ENCODE data around the gene UBE2D2. TPM values are rescaled to one million over a fixed set of nuclear protein-coding genes. Genes with fewer than 3 reads are reported as not detected.
A peak's percentile ranks its signal among the peaks of the same experiment; 100 is the strongest.

The UBE2D2 gene
- total RNA-seq, 4 donors from 2014 or later = 86.9 to 104 (median 91.5) TPM

DNA sequence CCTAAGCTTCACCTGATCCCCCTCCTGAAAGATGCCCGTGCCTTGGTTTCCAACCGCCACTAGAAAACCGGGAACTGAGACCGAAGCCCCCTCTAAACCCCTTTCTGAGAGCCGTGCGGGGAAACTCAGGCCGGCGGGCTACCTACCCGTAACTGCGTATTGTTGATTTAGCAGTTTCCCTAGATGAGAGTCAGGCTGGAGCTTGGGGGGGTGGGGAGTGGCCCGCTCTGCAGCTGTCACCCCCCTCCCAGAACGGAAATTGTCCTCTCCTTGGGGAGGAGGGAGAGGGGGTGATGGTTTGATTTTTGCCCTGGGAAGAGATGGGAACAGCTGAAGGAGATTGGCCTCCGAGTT lies 89.5 kb downstream of the UBE2D2 start:
- Histone ChIP-seq H3K4me3 (peak overlapping the region; percentile 87 to 96 (median 90)), H3K36me3 (no peaks in the 10 kb centered on the region), H3K4me1 (peaks cover 66 to 89% (median 86%) of the 10 kb centered on the region in 4 donors), H3K27me3 (peaks cover 0 to 23% (median 0%) of the 10 kb centered on the region in 4 donors), H3K9me3 (no peaks in the 10 kb centered on the region), H3K27ac (replicated peaks in 1 of 4) (peak overlapping the region; percentile 89 to 95 (median 91))
- 20% methylated on average over 11 of the region's 13 CpGs for WGBS
- DNase-seq (ENCODE audit: extremely low spot score) = no peak
- intact Hi-C loops (cut with DNase I) = no loop called here
- TF ChIP-seq, protein P1, sequence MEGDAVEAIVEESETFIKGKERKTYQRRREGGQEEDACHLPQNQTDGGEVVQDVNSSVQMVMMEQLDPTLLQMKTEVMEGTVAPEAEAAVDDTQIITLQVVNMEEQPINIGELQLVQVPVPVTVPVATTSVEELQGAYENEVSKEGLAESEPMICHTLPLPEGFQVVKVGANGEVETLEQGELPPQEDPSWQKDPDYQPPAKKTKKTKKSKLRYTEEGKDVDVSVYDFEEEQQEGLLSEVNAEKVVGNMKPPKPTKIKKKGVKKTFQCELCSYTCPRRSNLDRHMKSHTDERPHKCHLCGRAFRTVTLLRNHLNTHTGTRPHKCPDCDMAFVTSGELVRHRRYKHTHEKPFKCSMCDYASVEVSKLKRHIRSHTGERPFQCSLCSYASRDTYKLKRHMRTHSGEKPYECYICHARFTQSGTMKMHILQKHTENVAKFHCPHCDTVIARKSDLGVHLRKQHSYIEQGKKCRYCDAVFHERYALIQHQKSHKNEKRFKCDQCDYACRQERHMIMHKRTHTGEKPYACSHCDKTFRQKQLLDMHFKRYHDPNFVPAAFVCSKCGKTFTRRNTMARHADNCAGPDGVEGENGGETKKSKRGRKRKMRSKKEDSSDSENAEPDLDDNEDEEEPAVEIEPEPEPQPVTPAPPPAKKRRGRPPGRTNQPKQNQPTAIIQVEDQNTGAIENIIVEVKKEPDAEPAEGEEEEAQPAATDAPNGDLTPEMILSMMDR (IDR thresholded peaks at IDR 0.05) = no peak
- no peak for TF ChIP-seq POLR2A (IDR thresholded peaks at IDR 0.05; ENCODE audit: low read depth)
- no peak for TF ChIP-seq POLR2AphosphoS5 (IDR thresholded peaks at IDR 0.05)
- TF ChIP-seq EP300 (IDR thresholded peaks at IDR 0.05) = no peak

DNA sequence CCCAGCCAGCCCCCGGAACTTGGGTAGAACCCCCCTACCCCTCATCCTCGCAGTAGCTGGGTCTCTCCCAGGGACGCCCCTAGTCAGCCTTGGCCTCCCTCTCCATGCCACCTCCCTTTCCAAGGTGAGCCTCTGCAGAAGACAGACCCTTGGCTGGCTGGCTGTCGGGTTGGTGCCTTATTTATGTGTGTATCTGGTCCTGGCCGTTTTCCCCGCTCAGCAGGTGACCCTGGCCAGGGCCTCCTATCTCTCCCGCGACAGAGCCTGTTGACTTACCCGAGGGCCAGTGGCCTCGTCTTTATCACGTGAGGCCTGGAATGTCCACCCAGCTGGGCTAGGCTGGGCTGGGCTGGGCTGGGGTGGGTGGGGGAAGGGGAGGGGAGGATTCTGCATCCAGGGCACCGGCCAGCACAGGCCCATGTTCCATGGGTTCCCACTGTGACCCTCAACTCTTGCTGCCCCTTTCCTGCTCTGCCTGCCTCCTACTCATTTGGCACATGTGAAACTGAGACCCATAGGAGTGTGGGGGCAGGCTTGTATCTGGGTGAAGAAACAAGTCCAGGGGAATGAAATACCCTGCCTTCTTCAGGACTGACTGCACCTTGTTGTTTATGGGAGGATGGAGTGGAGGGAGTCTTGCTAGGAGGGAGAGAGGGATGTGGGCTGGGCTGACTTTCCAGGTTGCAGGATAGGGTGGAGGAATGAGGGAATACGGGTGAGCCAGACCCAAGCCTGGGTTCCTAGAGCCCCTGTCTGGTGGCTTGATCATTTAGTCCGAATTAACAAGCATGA lies 90.1 kb downstream of the UBE2D2 start:
- intact Hi-C loops (cut with DNase I) = no loop called here
- Histone ChIP-seq H3K4me3 (peak overlapping the region; percentile 87 to 96 (median 90)), H3K27ac (replicated peaks in 1 of 4) (peak overlapping the region; percentile 89 to 95 (median 91)), H3K9me3 (no peaks in the 10 kb centered on the region), H3K36me3 (no peaks in the 10 kb centered on the region), H3K27me3 (peaks cover 0 to 23% (median 0%) of the 10 kb centered on the region in 4 donors), H3K4me1 (peaks cover 71 to 95% (median 92%) of the 10 kb centered on the region in 4 donors)
- 43% methylated on average over 14 of the region's 14 CpGs for WGBS
- TF ChIP-seq POLR2AphosphoS5 (IDR thresholded peaks at IDR 0.05) (peak; percentile 37 to 68), POLR2A (IDR thresholded peaks at IDR 0.05; ENCODE audit: low read depth) (peak; percentile 51), EP300 (IDR thresholded peaks at IDR 0.05) (no peak)
- TF ChIP-seq, protein P1 (IDR thresholded peaks at IDR 0.05) = no peak
- no peak for DNase-seq (ENCODE audit: extremely low spot score)

DNA sequence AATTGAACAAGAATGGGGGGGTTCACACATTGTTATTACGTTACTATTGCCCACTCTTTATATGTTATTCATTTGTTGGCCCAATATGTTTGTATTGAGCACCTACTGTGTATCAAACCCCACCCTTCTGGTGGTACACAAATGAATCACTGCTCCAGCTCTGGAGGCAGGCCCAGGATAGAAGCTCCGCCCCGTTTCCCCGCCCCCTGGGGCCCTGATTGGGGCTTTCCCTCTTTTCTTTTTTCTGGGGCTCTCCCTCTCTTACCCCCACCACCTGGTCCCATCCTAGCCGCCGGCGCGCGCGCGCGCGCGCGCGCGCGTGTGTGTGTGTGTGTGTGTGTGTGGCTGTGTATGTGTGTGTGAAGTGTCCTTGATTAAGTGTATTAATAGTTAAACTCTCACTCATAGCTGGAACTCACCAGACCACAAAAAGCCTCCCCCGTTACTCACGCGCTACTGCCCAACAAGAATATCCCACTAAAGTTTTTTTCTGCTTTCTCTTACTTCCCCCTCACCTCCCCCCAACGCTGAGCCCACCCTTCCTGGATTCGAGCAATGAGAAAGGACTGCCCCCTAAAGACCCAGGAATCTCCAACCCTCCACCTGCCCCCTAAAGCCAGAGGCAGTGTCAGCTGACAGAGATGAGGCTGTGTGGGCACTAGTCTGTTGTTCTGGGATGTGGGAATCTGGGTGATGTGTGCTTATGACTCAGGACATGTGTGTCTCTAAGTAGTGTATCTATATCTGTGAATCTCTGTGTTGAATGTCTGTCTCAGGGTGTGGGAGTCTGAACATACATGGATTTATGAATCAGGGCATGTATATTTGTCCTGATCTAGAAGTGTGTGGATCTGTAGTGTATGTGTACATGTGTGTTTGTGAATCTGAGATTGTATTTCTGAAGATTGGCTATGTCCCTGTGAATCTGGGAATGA lies 91.0 kb downstream of the UBE2D2 start:
- H3K36me3 ChIP-seq = no peaks in the 10 kb centered on the region
- peak; percentile 95 for DNase-seq (ENCODE audit: extremely low spot score)
- H3K27me3 ChIP-seq = peaks cover 0 to 23% (median 0%) of the 10 kb centered on the region in 4 donors
- intact Hi-C loops (cut with DNase I) = no loop called here
- peak overlapping the region; percentile 10 to 96 (median 54) for H3K4me3 ChIP-seq
- no peak for TF ChIP-seq EP300 (IDR thresholded peaks at IDR 0.05)
- TF ChIP-seq, protein P1 (IDR thresholded peaks at IDR 0.05) = no peak
- no peak for TF ChIP-seq POLR2AphosphoS5 (IDR thresholded peaks at IDR 0.05)
- TF ChIP-seq POLR2A (IDR thresholded peaks at IDR 0.05; ENCODE audit: low read depth) = no peak
- whole genome bisulfite sequencing = 17% methylated on average over 23 of the region's 23 CpGs
- H3K4me1 ChIP-seq = peaks cover 76 to 98% (median 95%) of the 10 kb centered on the region in 4 donors
- peak overlapping the region; percentile 89 to 95 (median 91) for H3K27ac ChIP-seq (replicated peaks in 1 of 4)
- H3K9me3 ChIP-seq = no peaks in the 10 kb centered on the region

DNA sequence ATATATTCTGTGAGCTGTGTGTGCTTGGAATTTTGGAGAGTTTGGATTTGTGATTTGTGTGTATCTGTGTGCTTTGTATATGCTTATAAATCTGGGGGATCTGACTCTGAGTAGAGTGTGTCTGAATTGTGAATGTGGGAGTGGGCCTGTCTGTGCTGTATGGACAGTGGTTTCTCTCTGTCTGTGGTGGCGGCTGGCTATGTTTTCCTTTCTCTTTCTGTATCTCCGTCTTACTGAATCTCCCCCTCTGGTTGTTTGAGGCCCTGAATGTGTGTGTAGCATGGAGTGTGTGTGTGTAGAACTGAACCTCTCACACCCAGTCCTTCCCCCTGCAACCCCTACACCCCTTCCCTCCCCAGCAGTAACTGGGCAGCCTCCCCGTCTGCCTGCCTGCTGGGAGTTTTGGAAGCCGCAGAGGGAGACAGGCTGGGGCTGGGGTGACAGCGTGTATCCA lies 91.7 kb downstream of the UBE2D2 start:
- peaks cover 76 to 98% (median 95%) of the 10 kb centered on the region in 4 donors for H3K4me1 ChIP-seq

More for the DNA sequence above, 91.7 kb downstream of the UBE2D2 start:
- Histone ChIP-seq H3K9me3 (no peaks in the 10 kb centered on the region), H3K27me3 (peaks cover 0 to 23% (median 0%) of the 10 kb centered on the region in 4 donors), H3K36me3 (no peaks in the 10 kb centered on the region), H3K27ac (replicated peaks in 1 of 4) (peak overlapping the region; percentile 89 to 95 (median 91)), H3K4me3 (peak overlapping the region; percentile 1 to 89 (median 23))
- no peak for DNase-seq (ENCODE audit: extremely low spot score)
- intact Hi-C loops (cut with DNase I) = no loop called here
- WGBS = 28% methylated on average over 4 of the region's 5 CpGs
- TF ChIP-seq POLR2AphosphoS5 (IDR thresholded peaks at IDR 0.05) = no peak
- no peak for TF ChIP-seq POLR2A (IDR thresholded peaks at IDR 0.05; ENCODE audit: low read depth)
- no peak for TF ChIP-seq EP300 (IDR thresholded peaks at IDR 0.05)
- TF ChIP-seq, protein P1 (IDR thresholded peaks at IDR 0.05) = no peak

All from esophagus muscularis mucosa (tissue), 4 donors.